GM12891 (cell line): Measurements from ENCODE around the gene CIAO3.

Experiments used
- PAX5 ChIP-seq: IDR thresholded peaks from 2 replicates; pipeline ENCODE4 v1.6.1; 2011; ENCODE audit warnings: low read length, moderate library complexity, mild to moderate bottlenecking; ENCODE audit not compliant: insufficient read depth, severe bottlenecking
- POLR2A ChIP-seq: IDR thresholded peaks from 2 replicates; pipeline ENCODE4 v1.6.1; 2011; ENCODE audit warnings: low read depth, low read length, control low read depth
- POLR2AphosphoS5 ChIP-seq: IDR thresholded peaks from 2 replicates; pipeline ENCODE4 v1.6.1; 2011; ENCODE audit warnings: low read depth, low read length, control low read depth
- POU2F2 ChIP-seq: IDR thresholded peaks from 2 replicates; pipeline ENCODE4 v1.6.1; 2011; ENCODE audit warnings: low read depth, mild to moderate bottlenecking, control low read depth, low read length, moderate library complexity
- SPI1 ChIP-seq: IDR thresholded peaks from 2 replicates; pipeline ENCODE4 v1.6.1; 2011; ENCODE audit warnings: low read depth, low read length, control low read depth
- TAF1 ChIP-seq: IDR thresholded peaks from 2 replicates; pipeline ENCODE4 v1.6.1; 2011; ENCODE audit warnings: low read depth, low read length, control low read depth

DNA sequence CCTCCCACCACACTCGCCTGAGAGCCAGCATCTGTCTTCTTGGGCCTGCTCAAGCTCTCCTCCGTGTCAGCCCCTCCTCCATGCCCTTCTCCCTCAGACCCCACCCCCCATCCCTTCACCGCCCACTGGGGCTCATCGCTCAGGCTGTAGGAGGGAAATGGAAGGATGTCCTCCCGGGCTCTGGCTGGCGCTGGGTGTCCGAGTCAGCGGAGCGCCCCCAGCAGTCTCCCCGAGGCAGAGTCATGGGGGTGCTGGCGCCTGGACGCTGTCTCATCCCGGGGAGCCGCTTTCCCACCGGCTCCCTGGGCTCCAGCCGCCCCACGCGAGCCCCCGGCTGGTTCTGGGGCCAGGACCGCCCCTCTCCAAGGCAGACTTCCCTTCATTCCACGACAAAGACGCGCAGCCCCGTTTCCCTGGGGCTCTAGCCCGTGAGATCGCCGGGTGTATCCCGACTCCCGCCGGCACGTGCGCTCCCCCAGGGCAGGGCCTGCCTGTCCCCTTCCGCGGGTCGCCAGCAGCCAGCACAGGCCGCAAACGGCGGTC is 20.3 kb downstream of the CIAO3 start:
- TF ChIP-seq TAF1 (no peak), POLR2A (no peak), PAX5 (no peak), POLR2AphosphoS5 (no peak), POU2F2 (no peak), SPI1 (no peak)
